Panc1 (cell line): ENCODE results near the gene FARP1. TPM values are rescaled to one million over a fixed set of nuclear protein-coding genes. Genes with fewer than 3 reads are reported as not detected.

Experiments used
- ATAC-seq: fragments of 200-7000 bp; cut with Tn5 transposase; 2 replicates; pipeline ENCODE4 v1.9.1; 2020; ENCODE audit warnings: mild to moderate bottlenecking, moderate library complexity
- BruUV-seq: library from RNA; stranded (reverse); fragments of 400-500 nt; replicated peaks from 2 replicates; lab custom pipeline; 2021; lab: Mats Ljungman, UMichigan
- CTCF ChIA-PET: fragments of 300-600 bp; sonication (Branson Sonifier 250); formaldehyde crosslinking; loops from one replicate; lab custom pipeline; 2022; ENCODE audit warnings: antibody characterized with exemption; lab: Charles Lee
- POLR2A ChIA-PET: fragments of 300-600 bp; sonication (Branson Sonifier 250); formaldehyde crosslinking; loops from one replicate; lab custom pipeline; 2022; ENCODE audit warnings: antibody characterized with exemption; lab: Charles Lee
- DNase-seq: peaks from one replicate; pipeline ENCODE4 v3.0.0-alpha.2; 2010; ENCODE audit warnings: low read depth, low spot score
- H3K27ac ChIP-seq: 2 replicates; pipeline ENCODE4 v1.5.1; 2011; ENCODE audit warnings: mild to moderate bottlenecking, low read length, inconsistent platforms
- H3K27me3 ChIP-seq: fragments of 200-500 bp; sonication (Bioruptor generic); 2 replicates; pipeline ENCODE4 v1.6.0; 2014; ENCODE audit warnings: low read length, inconsistent platforms; ENCODE audit not compliant: control insufficient read depth, insufficient read depth
- H3K36me3 ChIP-seq: fragments of 200-500 bp; sonication (Bioruptor generic); 2 replicates; pipeline ENCODE4 v1.5.1; 2014; ENCODE audit warnings: inconsistent platforms, mild to moderate bottlenecking, low read length, moderate library complexity; ENCODE audit not compliant: control insufficient read depth, insufficient read depth
- H3K4me1 ChIP-seq: 2 replicates; pipeline ENCODE4 v1.5.1; 2011; ENCODE audit warnings: inconsistent platforms, mild to moderate bottlenecking, low read length, moderate library complexity; ENCODE audit not compliant: control insufficient read depth, insufficient read depth
- H3K4me3 ChIP-seq, 2 experiments: 2 replicates each; pipeline ENCODE4 v1.5.1; 2011 to 2012; ENCODE audit warnings: low read depth in 2 of 2, low read length in 2 of 2, mild to moderate bottlenecking in 2 of 2, inconsistent platforms in 1 of 2, moderate library complexity in 1 of 2
- H3K9me3 ChIP-seq: fragments of 200-500 bp; sonication (Bioruptor generic); 2 replicates; pipeline ENCODE4 v1.5.1; 2014; ENCODE audit warnings: low read depth, mild to moderate bottlenecking, inconsistent platforms, low read length, moderate library complexity; ENCODE audit not compliant: control insufficient read depth, insufficient read depth
- CTCF ChIP-seq: fragments of 450-650 bp; IDR thresholded peaks from 2 replicates; pipeline ENCODE4 v1.5.1; 2017; ENCODE audit warnings: mild to moderate bottlenecking
- POLR2AphosphoS5 ChIP-seq: IDR thresholded peaks from 2 replicates; pipeline ENCODE4 v1.6.1; 2012; ENCODE audit warnings: mild to moderate bottlenecking, low read depth, low read length, moderate library complexity
- REST ChIP-seq, 2 experiments: IDR thresholded peaks; 2 replicates each; pipeline ENCODE4 v1.6.1; 2011 to 2012; ENCODE audit warnings: low read depth in 2 of 2, control low read depth in 1 of 2, low read length in 1 of 2, mild to moderate bottlenecking in 1 of 2, moderate library complexity in 1 of 2; ENCODE audit not compliant: insufficient read depth in 1 of 2
- SIN3A ChIP-seq: IDR thresholded peaks from 2 replicates; pipeline ENCODE4 v1.6.1; 2012; ENCODE audit warnings: low read depth, mild to moderate bottlenecking, low read length, moderate library complexity, borderline replicate concordance; ENCODE audit not compliant: insufficient read depth
- TCF7L2 ChIP-seq: IDR thresholded peaks from 2 replicates; pipeline ENCODE4 v1.6.1; 2011; ENCODE audit warnings: mild to moderate bottlenecking, low read depth, low read length, inconsistent platforms
- in situ Hi-C: cut with HindIII; loops from 2 replicates; pipeline ENCODE4 v1.10.0; 2016; ENCODE audit warnings: low sequenced_read_pairs, low pct_unique_long_range_greater_than_20kb
- intact Hi-C: fragments of 100-400 bp; cut with micrococcal nuclease; formaldehyde crosslinking; loops from one replicate; pipeline ENCODE4 v1.10.0; 2022; ENCODE audit not compliant: unreplicated experiment
- total RNA-seq: library from RNA; stranded (reverse); gene quantifications from one replicate; pipeline ENCODE4 v1.2.1, GENCODE V29; 2021; ENCODE audit not compliant: unreplicated experiment

FARP1 gene
- total RNA-seq, 1 experiment from 2014 or later = 61.9 TPM

DNA sequence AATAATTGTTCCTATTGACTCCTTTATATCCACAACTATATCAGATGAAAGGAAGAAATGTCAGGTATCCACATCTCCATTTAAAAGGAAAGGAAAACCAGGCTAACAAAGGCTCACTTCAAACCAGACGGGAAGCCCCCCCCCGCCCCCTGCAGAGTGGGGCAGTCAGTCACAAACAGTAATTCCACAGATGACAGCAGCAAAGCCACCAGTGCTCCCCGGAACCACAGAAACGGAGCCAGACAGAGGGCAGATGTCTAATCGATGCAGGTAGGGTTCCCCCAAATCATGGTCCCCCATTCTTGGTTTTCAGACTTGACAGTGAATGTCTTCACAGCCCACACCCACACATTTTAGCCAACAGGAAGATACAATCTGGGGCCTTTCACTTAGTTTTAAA is 333.2 kb downstream of the FARP1 start:
- ChIA-PET CTCF (interaction anchor here (0.6 kb wide), 1 partner anchor 373 kb away, joined by 4 read pairs; no protein-coding TSS in a partner anchor), POLR2A (no interaction called here)
- ATAC-seq (no peak), DNase-seq (no peak)
- Histone ChIP-seq H3K27me3 (no peaks in the 10 kb centered on the region), H3K4me1 (peaks cover 3% of the 10 kb centered on the region; the same call in 1 of the 2 replicates), H3K9me3 (no peaks in the 10 kb centered on the region), H3K4me3 (no peak overlapping the region), H3K27ac (no peak overlapping the region), H3K36me3 (no peaks in the 10 kb centered on the region)
- no peak for TF ChIP-seq REST (IDR thresholded peaks at IDR 0.05; ENCODE audit: insufficient read depth in 1 of 2, low read depth in 2 of 2, low read length in 1 of 2)
- TF ChIP-seq CTCF = no peak
- no peak for TF ChIP-seq POLR2AphosphoS5
- TF ChIP-seq SIN3A = no peak
- no peak for TF ChIP-seq TCF7L2
- intact Hi-C loops = no loop called here
- BruUV-seq = no TSS peak
- in situ Hi-C loops = no loop called here

DNA sequence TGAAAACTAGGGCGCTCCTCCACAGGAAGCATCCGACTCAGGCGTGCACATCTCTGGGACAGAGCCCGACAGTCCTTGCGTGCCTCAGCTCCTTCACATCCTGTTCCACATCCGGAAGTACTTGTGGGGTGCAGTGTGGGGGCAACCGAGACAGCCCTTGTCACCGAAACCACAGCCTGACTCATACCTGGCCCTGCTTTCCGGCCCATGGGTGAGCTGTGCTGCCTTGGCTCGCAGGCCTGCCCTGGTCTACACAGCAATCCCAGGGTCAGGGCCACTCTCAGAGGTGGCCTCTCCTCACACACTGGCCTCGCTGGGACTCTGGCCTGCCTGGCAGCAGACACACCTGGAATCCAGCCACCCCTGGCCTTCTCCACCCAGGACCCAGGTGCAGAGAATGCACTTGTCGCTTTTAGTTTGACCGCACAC is 333.7 kb downstream of the FARP1 start:
- CTCF ChIA-PET = interaction anchor here (0.6 kb wide), 1 partner anchor 372 kb away, joined by 4 read pairs; no protein-coding TSS in a partner anchor
- in situ Hi-C loops = no loop called here
- POLR2A ChIA-PET = no interaction called here
- intact Hi-C loops = no loop called here
- TF ChIP-seq POLR2AphosphoS5 (no peak), TCF7L2 (no peak), REST (IDR thresholded peaks at IDR 0.05; ENCODE audit: insufficient read depth in 1 of 2, low read depth in 2 of 2, low read length in 1 of 2) (no peak), CTCF (no peak), SIN3A (no peak)
- Histone ChIP-seq H3K4me3 (no peak overlapping the region), H3K9me3 (no peaks in the 10 kb centered on the region), H3K27ac (no peak overlapping the region), H3K27me3 (no peaks in the 10 kb centered on the region), H3K36me3 (no peaks in the 10 kb centered on the region), H3K4me1 (peaks cover 3% of the 10 kb centered on the region; the same call in 1 of the 2 replicates)
- DNase-seq (no peak), ATAC-seq (peak; percentile 81)
- no TSS peak for BruUV-seq
